ENCODE data around the gene PLLP.

DNA sequence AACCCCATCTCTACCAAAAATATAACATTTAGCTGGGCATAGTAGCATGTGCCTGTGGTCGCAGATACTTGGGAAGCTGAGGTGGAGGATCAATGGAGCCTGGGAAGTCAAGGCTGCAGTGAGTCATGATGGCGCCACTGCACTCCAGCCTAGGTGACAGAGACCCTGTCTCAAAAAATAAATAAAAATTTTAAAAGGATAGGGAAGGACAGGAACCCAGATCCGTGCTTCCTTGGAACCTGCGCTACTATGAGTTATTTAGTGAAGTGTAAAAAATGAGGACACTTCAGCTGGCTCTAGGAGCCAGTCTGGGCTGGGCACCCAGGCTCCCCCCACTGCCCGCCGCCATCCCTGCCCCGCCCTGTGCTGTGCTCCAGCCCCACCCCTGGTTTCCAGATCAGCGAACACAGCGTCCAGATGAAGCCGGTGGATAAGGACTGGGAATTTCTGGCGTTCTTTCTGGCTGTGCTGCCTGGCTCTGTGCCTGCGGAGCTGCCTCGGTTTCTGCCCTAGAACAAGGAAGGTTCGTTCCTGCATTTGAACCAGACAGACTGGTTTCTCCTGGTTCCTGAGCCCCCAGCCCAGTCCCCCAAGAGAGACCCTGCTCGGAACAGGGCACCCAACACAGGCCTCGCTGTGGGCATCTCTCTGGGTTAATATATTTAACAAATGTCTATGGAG, 18.5 kb downstream of the PLLP start:
- TF ChIP-seq POLR2AphosphoS5 (IDR thresholded peaks at IDR 0.05; ENCODE audit: low read depth, low read length) (no peak), TAF1 (IDR thresholded peaks at IDR 0.05; ENCODE audit: borderline replicate concordance, low read depth, low read length) (no peak)

All from GM12892 (cell line).